ENCODE data around the gene ARPP19. TPM values are rescaled to one million over a fixed set of nuclear protein-coding genes. Genes with fewer than 3 reads are reported as not detected.
A peak's percentile ranks its signal among the peaks of the same experiment; 100 is the strongest.

Gene ARPP19
- total and polyA plus RNA-seq, 9 of the 15 experiments (the other 6 are each of a cell fraction or from before 2014, with no cell fraction given), result 33.3 to 102 (median 60.5) TPM

DNA sequence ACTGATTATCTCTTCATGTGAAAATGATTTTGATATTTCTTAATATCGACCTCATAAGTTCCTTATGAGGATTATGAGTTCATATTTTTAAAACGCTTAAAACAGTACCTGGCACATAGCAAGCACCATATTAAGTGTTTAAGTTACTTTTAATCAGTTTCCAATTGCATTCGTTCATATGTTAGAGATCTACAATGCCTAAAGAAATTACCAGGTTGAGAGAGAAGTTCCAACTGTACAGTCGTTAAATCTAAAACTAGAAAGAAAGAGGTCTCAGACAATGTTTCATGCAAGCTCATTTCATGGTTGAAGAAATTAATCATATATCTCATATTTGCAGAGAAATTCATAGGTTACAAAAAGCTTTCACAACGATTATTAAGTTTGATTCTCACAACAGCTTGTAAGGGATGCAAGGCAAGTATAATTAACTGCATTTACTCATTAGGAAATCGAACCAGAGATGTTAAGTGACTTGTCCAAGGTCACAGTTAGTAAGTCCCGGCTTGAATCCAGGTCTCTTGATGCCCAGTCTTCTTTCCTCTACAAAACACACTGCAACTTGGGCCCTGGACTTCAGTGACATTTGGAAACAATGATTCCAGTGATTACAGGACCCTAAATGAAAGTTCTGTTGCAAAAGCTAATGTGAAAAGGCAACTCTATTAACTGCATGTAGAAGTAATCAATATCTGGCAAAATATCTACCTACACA is 41.5 kb downstream of the ARPP19 start:
- 2% methylated on average over 7 of the region's 7 CpGs for WGBS (ENCODE audit: insufficient coverage, low coverage, missing lambda C conversion rate)
- BruUV-seq (replicated peaks), result no TSS peak
- intact Hi-C loops (cut with micrococcal nuclease), result loop anchor here (5.0 to 10.0 kb wide), 2 partner anchors 40 to 207 kb away; partner anchors contain the start of gene ARPP19
- CTCF ChIA-PET (ENCODE audit: low intra/inter-chr PET ratio), result no interaction called here
- no peaks in the 10 kb centered on the region; the same call in 1 of the 2 replicates for H4K20me1 ChIP-seq (replicated peaks; ENCODE audit: control insufficient read depth, insufficient read depth, low read length)
- no peak overlapping the region for H2AFZ ChIP-seq (ENCODE audit: low read depth, low read length)
- no peak for DNase-seq (ENCODE audit: extremely low read depth in 1 of 4, low spot score in 3 of 4)
- no peak for FAIRE-seq
- H3K9ac ChIP-seq (ENCODE audit: insufficient read depth in 1 of 2, low read depth in 2 of 2, low read length in 2 of 2), result no peak overlapping the region
- POLR2A ChIA-PET, result no interaction called here
- TF ChIP-seq CBX8 (IDR thresholded peaks at IDR 0.05; ENCODE audit: borderline replicate concordance, extremely low read depth, low read depth, low read length, poor library complexity, severe bottlenecking) (peak; percentile 77), CBX2 (IDR thresholded peaks at IDR 0.05; ENCODE audit: insufficient read depth, low read length, poor library complexity, severe bottlenecking) (peak; percentile 92), BMI1 (IDR thresholded peaks at IDR 0.05; ENCODE audit: low read length) (peak; percentile 65; the same call in 1 of the 2 replicates)
- TF ChIP-seq, protein P1, sequence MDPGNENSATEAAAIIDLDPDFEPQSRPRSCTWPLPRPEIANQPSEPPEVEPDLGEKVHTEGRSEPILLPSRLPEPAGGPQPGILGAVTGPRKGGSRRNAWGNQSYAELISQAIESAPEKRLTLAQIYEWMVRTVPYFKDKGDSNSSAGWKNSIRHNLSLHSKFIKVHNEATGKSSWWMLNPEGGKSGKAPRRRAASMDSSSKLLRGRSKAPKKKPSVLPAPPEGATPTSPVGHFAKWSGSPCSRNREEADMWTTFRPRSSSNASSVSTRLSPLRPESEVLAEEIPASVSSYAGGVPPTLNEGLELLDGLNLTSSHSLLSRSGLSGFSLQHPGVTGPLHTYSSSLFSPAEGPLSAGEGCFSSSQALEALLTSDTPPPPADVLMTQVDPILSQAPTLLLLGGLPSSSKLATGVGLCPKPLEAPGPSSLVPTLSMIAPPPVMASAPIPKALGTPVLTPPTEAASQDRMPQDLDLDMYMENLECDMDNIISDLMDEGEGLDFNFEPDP (CRISPR knock-in tag; IDR thresholded peaks at IDR 0.05), result no peak
- H3K79me2 ChIP-seq (ENCODE audit: control insufficient read depth, insufficient read depth, low read length), result no peaks in the 10 kb centered on the region
- no peak overlapping the region for H3K4me2 ChIP-seq (ENCODE audit: insufficient read depth, low read length)
- no peak overlapping the region for H3K27ac ChIP-seq (ENCODE audit: extremely low read depth, low read depth, low read length)
- no peak overlapping the region for H3K4me3 ChIP-seq
- in situ Hi-C loops (cut with MboI), result no loop called here
- H3K9me1 ChIP-seq (ENCODE audit: control insufficient read depth, insufficient read depth, low read length), result no peaks in the 10 kb centered on the region
- H3K36me3 ChIP-seq (ENCODE audit: control insufficient read depth, insufficient read depth, low read length), result no peaks in the 10 kb centered on the region
- peaks cover 26 to 39% of the 10 kb centered on the region in 2 experiments for H3K27me3 ChIP-seq (ENCODE audit: control insufficient read depth in 2 of 2, insufficient read depth in 2 of 2, low read length in 2 of 2)
- no peak for ATAC-seq
- no peaks in the 10 kb centered on the region for H3K9me3 ChIP-seq (replicated peaks; ENCODE audit: control insufficient read depth, insufficient read depth, low read depth, low read length)
- H3K4me1 ChIP-seq (replicated peaks in 1 of 2; ENCODE audit: control insufficient read depth in 2 of 2, insufficient read depth in 2 of 2, low read length in 2 of 2), result peaks cover 0 to 14% of the 10 kb centered on the region in 2 experiments; a peak in 3 of 5 replicates
